ENCODE data around the gene PCDH15.

PCDH15 gene

GRCh38 chr10:54139819-54140428 lies 661.1 kb downstream of the PCDH15 start:
- in situ Hi-C loops (cut with MboI; ENCODE audit: low sequenced_read_pairs), result no loop called here

- in situ Hi-C loops (cut with MboI; ENCODE audit: low sequenced_read_pairs), result no loop called here
These were observed 663.6 kb downstream of the PCDH15 start for GRCh38 chr10:54137396-54137795.

GRCh38 chr10:54133203-54133602 lies 667.8 kb downstream of the PCDH15 start:
- in situ Hi-C loops (cut with MboI; ENCODE audit: low sequenced_read_pairs), result no loop called here

- in situ Hi-C loops (cut with MboI; ENCODE audit: low sequenced_read_pairs), result no loop called here
These were observed 669.2 kb downstream of the PCDH15 start for GRCh38 chr10:54131833-54132232.

- in situ Hi-C loops (cut with MboI; ENCODE audit: low sequenced_read_pairs), result no loop called here
These were observed 670.6 kb downstream of the PCDH15 start for GRCh38 chr10:54130394-54130793.

- in situ Hi-C loops (cut with MboI; ENCODE audit: low sequenced_read_pairs), result no loop called here
These were observed 675.8 kb downstream of the PCDH15 start for GRCh38 chr10:54125098-54125747.

GRCh38 chr10:54124209-54124885 lies 676.7 kb downstream of the PCDH15 start:
- in situ Hi-C loops (cut with MboI; ENCODE audit: low sequenced_read_pairs), result no loop called here

- in situ Hi-C loops (cut with MboI; ENCODE audit: low sequenced_read_pairs), result no loop called here
These were observed 680.2 kb downstream of the PCDH15 start for GRCh38 chr10:54120806-54121205.

- in situ Hi-C loops (cut with MboI; ENCODE audit: low sequenced_read_pairs), result no loop called here
These were observed 692.1 kb downstream of the PCDH15 start for GRCh38 chr10:54108961-54109360.

- in situ Hi-C loops (cut with MboI; ENCODE audit: low sequenced_read_pairs), result no loop called here
These were observed 704.1 kb downstream of the PCDH15 start for GRCh38 chr10:54096892-54097291.

- in situ Hi-C loops (cut with MboI; ENCODE audit: low sequenced_read_pairs), result no loop called here
These were observed 706.7 kb downstream of the PCDH15 start for GRCh38 chr10:54094321-54094720.

GRCh38 chr10:54091237-54091636 lies 709.8 kb downstream of the PCDH15 start:
- in situ Hi-C loops (cut with MboI; ENCODE audit: low sequenced_read_pairs), result no loop called here

GRCh38 chr10:54081950-54082349 lies 719.1 kb downstream of the PCDH15 start:
- in situ Hi-C loops (cut with MboI; ENCODE audit: low sequenced_read_pairs), result no loop called here

- in situ Hi-C loops (cut with MboI; ENCODE audit: low sequenced_read_pairs), result no loop called here
These were observed 733.7 kb downstream of the PCDH15 start for GRCh38 chr10:54067361-54067760.

GRCh38 chr10:54066646-54067045 lies 734.4 kb downstream of the PCDH15 start:
- in situ Hi-C loops (cut with MboI; ENCODE audit: low sequenced_read_pairs), result no loop called here

GRCh38 chr10:54065106-54065505 lies 735.9 kb downstream of the PCDH15 start:
- in situ Hi-C loops (cut with MboI; ENCODE audit: low sequenced_read_pairs), result no loop called here

GRCh38 chr10:54064215-54064614 lies 736.8 kb downstream of the PCDH15 start:
- in situ Hi-C loops (cut with MboI; ENCODE audit: low sequenced_read_pairs), result no loop called here

GRCh38 chr10:54063514-54063913 lies 737.5 kb downstream of the PCDH15 start:
- in situ Hi-C loops (cut with MboI; ENCODE audit: low sequenced_read_pairs), result no loop called here

GRCh38 chr10:54060572-54060971 lies 740.5 kb downstream of the PCDH15 start:
- in situ Hi-C loops (cut with MboI; ENCODE audit: low sequenced_read_pairs), result no loop called here

- in situ Hi-C loops (cut with MboI; ENCODE audit: low sequenced_read_pairs), result no loop called here
These were observed 743.7 kb downstream of the PCDH15 start for GRCh38 chr10:54057357-54057756.

GRCh38 chr10:54026340-54026739 lies 774.7 kb downstream of the PCDH15 start:
- in situ Hi-C loops (cut with MboI; ENCODE audit: low sequenced_read_pairs), result no loop called here

- in situ Hi-C loops (cut with MboI; ENCODE audit: low sequenced_read_pairs), result no loop called here
These were observed 789.9 kb downstream of the PCDH15 start for GRCh38 chr10:54011117-54011516.

Measured in HL-60/S4 treated with retinoic acid at 250 ng/mL for 4 days and 3 days (cell line).